Cerebellar nuclear complex (tissue), 1 donor: ENCODE measurements around the gene CAPN14.

ENCODE experiments used
- DNase-seq, 2 experiments: peaks; one replicate each; lab custom pipeline; 2025; lab: John Stamatoyannopoulos, UW

Gene CAPN14, protein sequence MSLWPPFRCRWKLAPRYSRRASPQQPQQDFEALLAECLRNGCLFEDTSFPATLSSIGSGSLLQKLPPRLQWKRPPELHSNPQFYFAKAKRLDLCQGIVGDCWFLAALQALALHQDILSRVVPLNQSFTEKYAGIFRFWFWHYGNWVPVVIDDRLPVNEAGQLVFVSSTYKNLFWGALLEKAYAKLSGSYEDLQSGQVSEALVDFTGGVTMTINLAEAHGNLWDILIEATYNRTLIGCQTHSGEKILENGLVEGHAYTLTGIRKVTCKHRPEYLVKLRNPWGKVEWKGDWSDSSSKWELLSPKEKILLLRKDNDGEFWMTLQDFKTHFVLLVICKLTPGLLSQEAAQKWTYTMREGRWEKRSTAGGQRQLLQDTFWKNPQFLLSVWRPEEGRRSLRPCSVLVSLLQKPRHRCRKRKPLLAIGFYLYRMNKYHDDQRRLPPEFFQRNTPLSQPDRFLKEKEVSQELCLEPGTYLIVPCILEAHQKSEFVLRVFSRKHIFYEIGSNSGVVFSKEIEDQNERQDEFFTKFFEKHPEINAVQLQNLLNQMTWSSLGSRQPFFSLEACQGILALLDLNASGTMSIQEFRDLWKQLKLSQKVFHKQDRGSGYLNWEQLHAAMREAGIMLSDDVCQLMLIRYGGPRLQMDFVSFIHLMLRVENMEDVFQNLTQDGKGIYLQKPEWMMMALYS

GRCh38 chr2:31217465-31218200, at the start of gene CAPN14:
Gene CAPN14 (minus strand): TSS chr2:31217515. CDS start chr2:31205447, 12,068 bp downstream.
- DNase-seq = no peak

GRCh38 chr2:31266804-31267203, 49.5 kb upstream of the CAPN14 start:
- DNase-seq = no peak

DNA sequence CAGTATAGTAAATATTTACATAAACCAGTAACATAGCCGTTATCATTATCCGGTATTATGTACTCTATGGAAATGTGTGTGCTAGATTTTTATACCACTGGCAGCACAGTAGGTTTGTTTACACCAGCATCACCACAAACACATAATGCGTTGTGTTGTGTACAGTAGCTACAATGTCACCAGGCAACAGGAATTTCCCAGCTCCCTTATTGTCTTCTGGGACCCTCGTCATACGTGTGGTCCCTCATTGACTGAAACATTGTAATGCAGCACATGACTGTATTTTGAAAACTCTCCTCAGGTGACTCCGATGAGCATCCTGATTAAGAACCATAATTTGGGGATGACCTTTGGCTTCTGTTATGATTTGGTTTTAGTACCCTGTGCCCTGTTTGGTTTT, 47.9 kb upstream of the CAPN14 start:
- no peak for DNase-seq

DNA sequence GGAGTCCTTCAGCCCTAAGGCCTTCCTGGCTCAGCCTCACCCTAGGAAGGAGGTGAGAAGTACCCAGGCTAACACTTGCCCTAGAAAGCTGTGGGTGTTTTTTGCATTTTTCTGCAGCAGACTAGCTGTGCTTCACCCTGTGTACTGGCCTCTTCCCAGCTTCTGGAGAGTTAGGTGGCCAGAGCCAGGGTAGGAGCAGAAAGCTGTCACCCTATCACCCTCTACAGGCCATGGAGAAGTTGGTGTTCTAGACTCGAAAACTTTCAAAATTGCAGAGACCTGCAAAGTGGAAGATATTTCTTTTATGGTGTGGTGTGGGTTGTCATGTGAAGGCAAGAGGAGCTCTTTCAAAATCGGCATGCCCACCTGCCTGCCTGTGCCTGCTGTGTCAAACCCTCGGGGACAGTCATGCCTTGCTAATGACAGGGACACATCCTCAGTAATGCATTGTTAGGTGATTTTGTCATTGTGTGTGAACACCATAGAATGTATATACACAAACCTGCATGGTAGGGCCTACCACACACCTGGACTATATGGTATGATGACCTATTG, 46.4 kb upstream of the CAPN14 start:
- DNase-seq = no peak

GRCh38 chr2:31260870-31261269, 43.6 kb upstream of the CAPN14 start:
- no peak for DNase-seq

DNA sequence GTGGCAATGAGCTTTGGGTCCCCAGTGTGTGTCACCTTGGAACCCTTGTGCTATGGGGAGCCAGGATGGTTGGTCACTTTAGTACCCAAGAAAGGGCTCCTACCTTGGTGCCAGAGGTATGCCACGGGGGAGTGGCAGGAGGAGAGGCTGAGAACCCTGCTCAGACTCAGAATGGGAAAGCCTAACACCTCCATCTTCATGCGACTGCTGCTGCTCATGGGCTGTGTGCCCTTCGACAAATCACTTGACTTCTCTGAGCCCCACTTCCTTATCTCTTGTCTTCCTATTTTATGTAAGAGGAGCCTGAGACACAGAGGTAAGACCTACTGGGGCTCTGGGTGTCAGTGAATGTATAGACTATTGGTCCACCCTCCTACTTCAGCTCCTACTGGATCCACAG, 41.8 kb upstream of the CAPN14 start:
- no peak for DNase-seq

GRCh38 chr2:31258351-31258750, 41.0 kb upstream of the CAPN14 start:
- no peak for DNase-seq

DNA sequence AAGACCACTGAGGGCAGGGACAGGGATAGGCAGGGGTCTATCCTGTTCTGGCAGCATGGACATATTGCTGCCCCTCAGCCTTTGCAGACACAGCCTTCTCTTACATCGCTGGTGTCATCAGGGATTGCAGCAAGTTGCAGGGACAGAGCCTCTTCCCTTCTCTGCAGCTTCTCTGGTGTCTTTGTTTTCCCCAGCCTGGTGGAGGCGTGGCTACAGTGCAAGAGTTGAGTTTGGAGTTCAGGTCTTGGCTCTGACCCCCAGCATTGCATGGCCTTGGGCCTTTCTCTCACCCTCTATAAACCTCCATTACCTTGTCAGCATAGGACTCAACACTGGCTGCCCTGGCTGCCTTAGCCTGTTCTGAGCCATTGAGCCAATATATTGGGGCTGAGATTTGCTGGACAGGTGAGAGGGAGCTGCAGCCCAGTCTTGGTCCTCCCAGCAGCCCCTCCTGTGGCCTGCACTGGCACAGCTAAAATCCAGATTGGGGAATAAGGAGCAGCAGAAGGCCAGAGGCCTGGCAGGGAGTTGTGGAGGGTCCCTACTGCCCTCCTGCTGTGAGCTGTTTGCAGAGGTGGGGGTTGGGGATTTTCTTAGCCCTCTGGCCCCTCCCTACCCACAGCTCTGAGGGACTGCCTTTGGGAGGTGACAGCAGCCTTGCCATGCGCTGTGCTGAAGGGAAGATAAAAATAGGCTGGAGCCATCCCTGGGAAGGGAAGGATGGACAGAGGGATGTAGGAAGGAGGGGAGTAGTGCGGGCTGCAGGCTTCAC, 39.5 kb upstream of the CAPN14 start:
- no peak for DNase-seq

- DNase-seq = no peak
Measured at GRCh38 chr2:31255911-31256571, 38.7 kb upstream of the CAPN14 start.

- DNase-seq = no peak
Measured at GRCh38 chr2:31254237-31255203, 37.2 kb upstream of the CAPN14 start.

DNA sequence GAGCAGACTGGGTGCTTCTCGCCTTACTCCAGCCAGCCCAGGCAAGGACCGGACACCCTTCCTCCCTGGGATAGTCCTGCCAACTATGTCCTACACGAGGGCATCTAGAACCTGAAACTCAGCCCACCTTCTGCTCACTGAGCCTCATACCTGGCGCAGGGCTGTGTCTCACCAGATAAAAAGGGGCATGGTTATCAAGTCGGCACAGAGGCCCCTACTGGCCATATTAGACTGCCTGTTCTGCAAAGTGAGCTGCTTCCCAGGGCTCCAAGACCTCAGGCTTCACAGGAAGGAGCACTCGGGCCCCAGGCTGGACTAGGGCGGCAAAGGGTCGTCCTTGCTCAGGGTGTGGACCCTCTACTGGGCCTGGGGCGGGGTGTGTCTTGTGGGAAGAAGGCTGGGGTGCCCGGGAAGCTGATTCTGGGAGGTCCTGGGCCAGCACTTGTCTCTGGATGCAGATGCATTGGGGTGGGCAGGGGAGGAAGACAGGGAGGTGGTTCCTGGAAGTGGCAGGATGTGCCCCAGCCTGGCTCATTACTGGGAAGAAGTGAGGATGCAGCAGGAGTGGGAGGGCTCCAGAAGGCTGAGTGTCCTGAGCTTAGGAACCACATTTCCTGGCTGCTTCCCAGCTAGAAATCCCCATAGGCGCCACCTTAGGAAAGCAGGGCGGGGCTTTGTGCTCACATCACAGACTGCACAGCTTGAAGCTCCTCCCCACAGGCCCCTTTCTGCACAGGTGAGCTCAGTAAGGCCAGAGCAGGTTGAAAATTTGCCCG, 36.2 kb upstream of the CAPN14 start:
- DNase-seq = no peak

- DNase-seq = no peak
Measured at GRCh38 chr2:31251851-31252250, 34.5 kb upstream of the CAPN14 start.

DNA sequence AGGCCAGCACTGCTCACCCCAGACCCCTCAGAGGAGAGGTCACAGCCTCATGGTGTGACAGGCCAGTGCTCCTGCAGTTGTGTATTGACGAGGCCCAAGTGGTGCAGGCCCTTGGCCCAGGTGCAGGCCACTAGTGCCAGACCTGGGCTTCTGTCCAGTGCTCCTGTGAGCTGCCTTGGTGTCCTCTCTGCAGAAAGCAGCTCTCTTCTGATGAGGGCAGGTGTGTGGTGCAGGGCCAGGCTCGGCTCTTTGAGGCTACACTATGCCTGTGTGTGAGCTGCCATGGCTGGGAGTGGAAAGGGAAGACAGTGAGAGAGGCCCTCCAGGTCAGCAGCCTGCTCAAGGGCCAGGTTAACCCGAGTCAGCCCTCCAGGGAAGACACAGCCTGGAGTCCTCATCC, 33.7 kb upstream of the CAPN14 start:
- no peak for DNase-seq

GRCh38 chr2:31249009-31249690, 31.8 kb upstream of the CAPN14 start:
- no peak for DNase-seq

GRCh38 chr2:31248139-31248538, 30.8 kb upstream of the CAPN14 start:
- DNase-seq = no peak

GRCh38 chr2:31247711-31248110, 30.4 kb upstream of the CAPN14 start:
- DNase-seq = no peak

DNA sequence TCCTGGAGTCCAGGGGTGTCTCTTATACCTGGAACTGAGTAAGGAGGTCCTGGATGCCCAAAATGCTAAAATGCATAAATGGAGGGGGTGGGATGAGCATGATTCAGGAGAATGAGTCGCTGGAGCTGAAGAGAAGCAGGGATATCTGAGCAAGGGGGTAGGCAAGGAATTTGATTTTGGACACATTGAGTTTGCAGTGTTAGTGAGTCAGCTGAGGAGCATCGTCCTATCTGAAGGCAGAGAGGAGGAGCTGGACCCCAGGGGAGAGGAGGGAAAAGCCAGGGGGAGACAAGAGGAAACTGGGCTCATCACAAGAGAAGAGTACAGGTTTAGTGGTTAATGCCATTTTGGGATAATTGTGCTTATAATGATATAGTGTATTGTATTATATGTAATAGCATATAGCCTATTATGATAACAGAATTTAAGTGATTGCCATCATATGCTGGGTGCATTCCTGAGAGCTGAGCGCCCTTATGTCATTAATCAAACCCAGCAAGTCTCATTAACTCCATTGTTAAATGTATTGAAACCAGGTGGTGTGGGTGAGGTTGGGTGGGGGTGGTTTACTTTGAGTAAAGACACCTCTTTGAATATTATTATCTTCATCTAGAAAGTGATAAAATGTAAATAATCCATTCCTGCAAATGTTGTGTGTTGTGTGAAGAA, 29.0 kb upstream of the CAPN14 start:
- DNase-seq = no peak

DNA sequence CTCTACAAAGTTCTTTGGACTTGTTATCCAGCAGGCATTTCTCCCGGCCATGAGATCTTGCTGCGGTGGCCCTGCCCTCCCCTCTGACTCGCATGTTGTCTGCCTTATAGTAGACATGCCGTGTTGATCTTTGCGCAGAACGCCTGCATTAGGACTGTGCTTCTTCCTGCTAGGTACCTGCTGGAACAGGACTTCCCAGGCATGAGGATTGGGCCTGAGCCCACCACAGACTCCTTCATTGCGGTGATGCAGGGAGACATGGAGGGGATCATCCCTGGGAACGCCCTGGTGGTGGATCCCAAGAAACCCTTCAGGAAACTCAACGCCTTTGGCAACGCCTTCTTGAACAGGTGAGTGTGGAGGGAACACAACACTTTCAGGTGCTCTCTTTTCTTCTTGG, 26.8 kb upstream of the CAPN14 start:
- DNase-seq = no peak
